H1 (cell line): Measurements from ENCODE around the gene PASK. TPM values are rescaled to one million over a fixed set of nuclear protein-coding genes. Genes with fewer than 3 reads are reported as not detected.

ENCODE experiments used
- CHD7 ChIP-seq: fragments of 300-600 bp; sonication (generic); IDR thresholded peaks from 2 replicates; pipeline ENCODE4 v1.7.1; 2012; ENCODE audit warnings: low read length, moderate library complexity, mild to moderate bottlenecking, inconsistent platforms; ENCODE audit not compliant: insufficient replicate concordance
- SIN3A ChIP-seq, 2 experiments: IDR thresholded peaks in 1 of 2; conservative IDR thresholded peaks in 1 of 2; 2 replicates each; pipeline ENCODE4 v1.6.1; 2011 to 2012; ENCODE audit warnings: low read length in 2 of 2, improper control_type of control experiment in 1 of 2, low read depth in 1 of 2, mild to moderate bottlenecking in 1 of 2
- polyA plus RNA-seq, 7 experiments: library from polyadenylated mRNA; depleted of rRNA in 3 of 7; stranded (reverse) in 5 of 7; unstranded in 2 of 7; fragments of >200 nt in 5 of 7; fragments of 200-250 nt in 2 of 7; gene quantifications; 1 replicate in 5 of 7; 2 replicates in 1 of 7; 4 replicates in 1 of 7; pipeline versions ENCODE4 v1.2.1 to v1.2.3, GENCODE V29; 2011 to 2013; ENCODE audit warnings: missing spikeins in 2 of 7, mixed read lengths in 2 of 7
- total RNA-seq: library from RNA; stranded (reverse); fragmentation: NEBNext Ultra II Directional; extraction: Animal tissue kit (Norgen Biotek cat#: 25700); gene quantifications from 2 replicates; pipeline ENCODE4 v1.2.1, GENCODE V29; 2021

The PASK gene
- total and polyA plus RNA-seq, 2 of the 8 experiments (the other 6 are each of a cell fraction or from before 2014, with no cell fraction given) = 20.5 to 66.1 TPM

GRCh38 chr2:241088376-241088775 lies 60.9 kb downstream of the PASK start (continued):
- TF ChIP-seq CHD7 (no peak), SIN3A (conservative IDR thresholded peaks at IDR 0.05 in 1 of 2, IDR thresholded peaks at IDR 0.05 in 1 of 2; ENCODE audit: low read depth in 1 of 2, low read length in 2 of 2) (no peak)
- TF ChIP-seq, all 59 proteins: peak for 0
